ENCODE results near the gene CSN3.

The CSN3 gene

DNA sequence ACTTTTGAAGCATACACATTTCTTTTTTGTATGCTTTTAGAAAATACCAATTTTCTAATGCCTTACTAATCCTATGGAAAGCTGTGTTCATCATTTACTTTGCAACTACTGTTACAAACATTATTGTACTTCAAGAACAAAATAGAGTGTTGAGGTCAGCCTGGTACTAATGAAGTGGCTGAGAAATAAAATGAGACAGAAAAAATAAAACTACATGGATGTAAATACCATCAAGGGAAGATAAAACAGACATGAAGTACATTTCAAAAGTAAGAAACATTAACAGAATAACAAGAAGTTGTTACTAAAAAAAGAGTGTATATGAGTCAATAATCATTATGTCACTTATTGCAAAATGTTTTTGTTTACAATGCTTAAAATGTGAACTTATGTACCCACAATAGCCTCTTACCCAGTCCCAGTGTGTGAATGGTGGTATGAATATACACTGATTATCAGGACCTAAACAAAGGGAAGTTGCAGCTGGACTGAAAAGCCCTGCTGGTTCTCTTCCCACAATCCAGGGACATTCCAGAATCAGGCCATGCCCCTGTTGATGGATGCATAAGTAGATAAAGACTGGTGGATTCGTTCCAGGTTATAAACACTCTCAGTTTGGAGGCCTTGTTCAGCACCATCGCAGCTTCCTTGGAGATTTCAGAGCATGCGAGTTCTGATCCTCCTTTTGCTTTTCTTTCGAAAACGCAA is 2.4 kb upstream of the CSN3 start:
- Histone ChIP-seq H3K4me2 (ENCODE audit: low read depth, low read length, poor library complexity, severe bottlenecking) (no peak overlapping the region), H3K9me2 (replicated peaks; ENCODE audit: insufficient read depth, low read length) (no peaks in the 10 kb centered on the region), H3K79me2 (ENCODE audit: insufficient read depth, low read length) (no peaks in the 10 kb centered on the region), H3K27ac (ENCODE audit: low read depth, low read length) (no peak overlapping the region), H3K9ac (ENCODE audit: low read length) (no peak overlapping the region), H3K36me3 (ENCODE audit: low read length) (no peaks in the 10 kb centered on the region), H2AFZ (ENCODE audit: low read depth, low read length, severe bottlenecking) (no peak overlapping the region), H4K20me1 (ENCODE audit: low read depth, low read length) (no peaks in the 10 kb centered on the region), H3K4me3 (ENCODE audit: insufficient read depth, low read length, poor library complexity, severe bottlenecking) (no peak overlapping the region), H3K27me3 (ENCODE audit: low read length) (no peaks in the 10 kb centered on the region), H3K9me3 (ENCODE audit: insufficient read depth, low read length) (no peaks in the 10 kb centered on the region), H3F3A (ENCODE audit: insufficient read depth) (no peaks in the 10 kb centered on the region)
- TF ChIP-seq CTCF (IDR thresholded peaks at IDR 0.05; ENCODE audit: insufficient read depth, low read length, poor library complexity, severe bottlenecking) (no peak), EZH2phosphoT487 (conservative IDR thresholded peaks at IDR 0.05; ENCODE audit: low read length) (no peak)

GRCh38 chr4:70243091-70243490 is 694 bp downstream of the CSN3 start:
- no peaks in the 10 kb centered on the region for H3K9me2 ChIP-seq (replicated peaks; ENCODE audit: insufficient read depth, low read length)
- H3K4me3 ChIP-seq (ENCODE audit: insufficient read depth, low read length, poor library complexity, severe bottlenecking): no peak overlapping the region
- H3K27me3 ChIP-seq (ENCODE audit: low read length): no peaks in the 10 kb centered on the region
- no peaks in the 10 kb centered on the region for H3K9me3 ChIP-seq (ENCODE audit: insufficient read depth, low read length)
- no peak for TF ChIP-seq CTCF (IDR thresholded peaks at IDR 0.05; ENCODE audit: insufficient read depth, low read length, poor library complexity, severe bottlenecking)
- H3K27ac ChIP-seq (ENCODE audit: low read depth, low read length): no peak overlapping the region
- no peak overlapping the region for H3K9ac ChIP-seq (ENCODE audit: low read length)
- H4K20me1 ChIP-seq (ENCODE audit: low read depth, low read length): no peaks in the 10 kb centered on the region
- H3F3A ChIP-seq (ENCODE audit: insufficient read depth): no peaks in the 10 kb centered on the region
- no peak overlapping the region for H2AFZ ChIP-seq (ENCODE audit: low read depth, low read length, severe bottlenecking)
- no peak overlapping the region for H3K4me2 ChIP-seq (ENCODE audit: low read depth, low read length, poor library complexity, severe bottlenecking)
- H3K79me2 ChIP-seq (ENCODE audit: insufficient read depth, low read length): no peaks in the 10 kb centered on the region
- H3K36me3 ChIP-seq (ENCODE audit: low read length): no peaks in the 10 kb centered on the region

- H2AFZ ChIP-seq (ENCODE audit: low read depth, low read length, severe bottlenecking): no peak overlapping the region
- no peaks in the 10 kb centered on the region for H3K9me2 ChIP-seq (replicated peaks; ENCODE audit: insufficient read depth, low read length)
- H3K9ac ChIP-seq (ENCODE audit: low read length): no peak overlapping the region
- no peak overlapping the region for H3K27ac ChIP-seq (ENCODE audit: low read depth, low read length)
- H3K36me3 ChIP-seq (ENCODE audit: low read length): no peaks in the 10 kb centered on the region
- H3K4me3 ChIP-seq (ENCODE audit: insufficient read depth, low read length, poor library complexity, severe bottlenecking): no peak overlapping the region
- TF ChIP-seq CTCF (IDR thresholded peaks at IDR 0.05; ENCODE audit: insufficient read depth, low read length, poor library complexity, severe bottlenecking): no peak
- no peak for TF ChIP-seq EZH2phosphoT487 (conservative IDR thresholded peaks at IDR 0.05; ENCODE audit: low read length)
- no peaks in the 10 kb centered on the region for H3K9me3 ChIP-seq (ENCODE audit: insufficient read depth, low read length)
- H3F3A ChIP-seq (ENCODE audit: insufficient read depth): no peaks in the 10 kb centered on the region
- no peak overlapping the region for H3K4me2 ChIP-seq (ENCODE audit: low read depth, low read length, poor library complexity, severe bottlenecking)
- H3K79me2 ChIP-seq (ENCODE audit: insufficient read depth, low read length): no peaks in the 10 kb centered on the region
- H4K20me1 ChIP-seq (ENCODE audit: low read depth, low read length): no peaks in the 10 kb centered on the region
- no peaks in the 10 kb centered on the region for H3K27me3 ChIP-seq (ENCODE audit: low read length)
Observed at GRCh38 chr4:70251250-70251944, 9.0 kb downstream of the CSN3 start.

All from SU-DHL-6 (cell line).